Muscle of leg (tissue), 11 donors: ENCODE results near the gene PFDN6. TPM values are rescaled to one million over a fixed set of nuclear protein-coding genes. Genes with fewer than 3 reads are reported as not detected.

Experiments used
- DNase-seq: peaks from one replicate; pipeline ENCODE4 v3.0.0; 2013
- H3K27ac ChIP-seq: one replicate; pipeline ENCODE4 v1.5.1; 2013; ENCODE audit warnings: mild to moderate bottlenecking, low read length, control low read depth
- H3K27me3 ChIP-seq: one replicate; pipeline ENCODE4 v1.6.1; 2013; ENCODE audit warnings: low read length; ENCODE audit not compliant: control insufficient read depth, insufficient read depth
- H3K36me3 ChIP-seq: one replicate; pipeline ENCODE4 v1.6.1; 2013; ENCODE audit warnings: low read length; ENCODE audit not compliant: control insufficient read depth, insufficient read depth
- H3K4me1 ChIP-seq: one replicate; pipeline ENCODE4 v1.6.1; 2013; ENCODE audit warnings: low read length; ENCODE audit not compliant: control insufficient read depth, insufficient read depth
- H3K4me3 ChIP-seq: one replicate; pipeline ENCODE4 v1.5.1; 2013; ENCODE audit warnings: low read length, control low read depth
- H3K9me3 ChIP-seq: replicated peaks from 2 replicates; pipeline ENCODE4 v1.6.1; 2013; ENCODE audit warnings: low read depth, low read length; ENCODE audit not compliant: control insufficient read depth
- WGBS: methylation state at CpG from one replicate; pipeline ENCODE4 v1.1.5; 2013; ENCODE audit warnings: missing lambda C conversion rate; ENCODE audit not compliant: insufficient coverage; 5-methylcytosine and 5-hydroxymethylcytosine counted together
- polyA plus RNA-seq, 8 donors: library from polyadenylated mRNA; unstranded; fragments of 120-200 nt; gene quantifications; one replicate each; pipeline versions ENCODE4 v1.2.1 to v1.2.3, GENCODE V29; 2013; ENCODE audit warnings: inconsistent platforms in 1 of 8, low replicate concordance in 1 of 8; ENCODE audit not compliant: insufficient read length in 8 of 8, insufficient read depth in 1 of 8
- total RNA-seq: library from RNA; stranded (reverse); fragments of 120-200 nt; gene quantifications from one replicate; pipeline ENCODE4 v1.2.4, GENCODE V29; 2013

PFDN6 gene
- total and polyA plus RNA-seq, 9 donors = 41.4 to 57.6 (median 48.7) TPM

GRCh38 chr6:33295621-33296369 lies 6.4 kb downstream of the PFDN6 start:
- WGBS = 73% methylated on average over 14 of the region's 15 CpGs
- no peaks in the 10 kb centered on the region for H3K27me3 ChIP-seq
- peaks cover 56% of the 10 kb centered on the region for H3K36me3 ChIP-seq
- H3K4me1 ChIP-seq = peaks cover 16% of the 10 kb centered on the region
- H3K27ac ChIP-seq = no peak overlapping the region
- no peaks in the 10 kb centered on the region for H3K9me3 ChIP-seq
- DNase-seq = no peak
- H3K4me3 ChIP-seq = no peak overlapping the region

GRCh38 chr6:33296797-33297405 lies 7.5 kb downstream of the PFDN6 start:
- WGBS = 53% methylated on average over 3 of the region's 12 CpGs
- Histone ChIP-seq H3K4me3 (peak overlapping the region; percentile 36), H3K36me3 (peaks cover 49% of the 10 kb centered on the region), H3K27ac (peak overlapping the region; percentile 88), H3K9me3 (no peaks in the 10 kb centered on the region), H3K4me1 (peaks cover 16% of the 10 kb centered on the region), H3K27me3 (no peaks in the 10 kb centered on the region)
- no peak for DNase-seq

GRCh38 chr6:33297406-33297955 lies 8.1 kb downstream of the PFDN6 start:
- Histone ChIP-seq H3K4me3 (peak overlapping the region; percentile 36), H3K4me1 (peaks cover 16% of the 10 kb centered on the region), H3K27me3 (no peaks in the 10 kb centered on the region), H3K36me3 (peaks cover 43% of the 10 kb centered on the region), H3K27ac (peak overlapping the region; percentile 88), H3K9me3 (no peaks in the 10 kb centered on the region)
- DNase-seq = peak; percentile 60
- WGBS = 4% methylated on average over 5 of the region's 16 CpGs

- H3K9me3 ChIP-seq = no peaks in the 10 kb centered on the region
- peak; percentile 97 for DNase-seq
- peak overlapping the region; percentile 88 for H3K4me3 ChIP-seq
- peak overlapping the region; percentile 93 for H3K27ac ChIP-seq
- H3K27me3 ChIP-seq = no peaks in the 10 kb centered on the region
- under 1% methylated on average over 21 of the region's 42 CpGs for WGBS
- H3K36me3 ChIP-seq = peaks cover 43% of the 10 kb centered on the region
- peaks cover 16% of the 10 kb centered on the region for H3K4me1 ChIP-seq
Measured at GRCh38 chr6:33297956-33298772, 8.8 kb downstream of the PFDN6 start.

GRCh38 chr6:33298773-33299236 lies 9.4 kb downstream of the PFDN6 start, which contains the start of gene RGL2:
Gene RGL2, minus strand, starts transcription at chr6:33298942. Its CDS starts 332 bp downstream, at chr6:33298610.
- H3K4me3 ChIP-seq = peak within 1 kb of the TSS; percentile 88
- H3K36me3 ChIP-seq = peaks cover 39% of the 10 kb centered on the region
- peak; percentile 94 for DNase-seq
- no peaks in the 10 kb centered on the region for H3K27me3 ChIP-seq
- WGBS = 0% methylated on average over 8 of the region's 34 CpGs
- H3K27ac ChIP-seq = peak within 1 kb of the TSS; percentile 93
- H3K9me3 ChIP-seq = no peaks in the 10 kb centered on the region
- peaks cover 16% of the 10 kb centered on the region for H3K4me1 ChIP-seq

GRCh38 chr6:33299237-33299944 lies 10.0 kb downstream of the PFDN6 start:
- Histone ChIP-seq H3K36me3 (peaks cover 40% of the 10 kb centered on the region), H3K27ac (peak overlapping the region; percentile 93), H3K4me1 (peaks cover 16% of the 10 kb centered on the region), H3K9me3 (no peaks in the 10 kb centered on the region), H3K4me3 (peak overlapping the region; percentile 88), H3K27me3 (no peaks in the 10 kb centered on the region)
- DNase-seq = peak; percentile 97
- WGBS = 1% methylated on average over 53 of the region's 54 CpGs

GRCh38 chr6:33301877-33302276 lies 12.5 kb downstream of the PFDN6 start:
- H3K27ac ChIP-seq = no peak overlapping the region
- H3K4me3 ChIP-seq = no peak overlapping the region
- H3K27me3 ChIP-seq = no peaks in the 10 kb centered on the region
- peaks cover 34% of the 10 kb centered on the region for H3K36me3 ChIP-seq
- no CpG with 5 or more reads among the region's 3 CpGs for WGBS
- no peak for DNase-seq
- no peaks in the 10 kb centered on the region for H3K9me3 ChIP-seq
- H3K4me1 ChIP-seq = peaks cover 16% of the 10 kb centered on the region

- no peak for DNase-seq
- peaks cover 40% of the 10 kb centered on the region for H3K36me3 ChIP-seq
- H3K9me3 ChIP-seq = no peaks in the 10 kb centered on the region
- no peak overlapping the region for H3K4me3 ChIP-seq
- no peaks in the 10 kb centered on the region for H3K27me3 ChIP-seq
- peaks cover 5% of the 10 kb centered on the region for H3K4me1 ChIP-seq
- no peak overlapping the region for H3K27ac ChIP-seq
- no CpG with 5 or more reads among the region's 16 CpGs for WGBS
Measured at GRCh38 chr6:33304216-33304615, 14.8 kb downstream of the PFDN6 start.

- WGBS = 82% methylated on average over 8 of the region's 8 CpGs
- Histone ChIP-seq H3K4me3 (no peak overlapping the region), H3K27me3 (no peaks in the 10 kb centered on the region), H3K36me3 (peaks cover 40% of the 10 kb centered on the region), H3K9me3 (no peaks in the 10 kb centered on the region), H3K27ac (no peak overlapping the region), H3K4me1 (peaks cover 3% of the 10 kb centered on the region)
- no peak for DNase-seq
Measured at GRCh38 chr6:33305052-33305451, 15.7 kb downstream of the PFDN6 start.
